Thoracic aorta (tissue), 2 donors: Measurements from ENCODE around the gene SLC6A6. TPM values are rescaled to one million over a fixed set of nuclear protein-coding genes. Genes with fewer than 3 reads are reported as not detected.

Experiments used
- ATAC-seq: fragments of 150-250 bp; one replicate; pipeline ENCODE4 v1.8.0; 2017; ENCODE audit warnings: low read depth; ENCODE audit not compliant: insufficient number of reproducible peaks, low FRiP score
- DNase-seq: peaks from one replicate; pipeline ENCODE4 v3.0.0-alpha.2; 2020; ENCODE audit warnings: low spot score
- H3K27ac ChIP-seq, 2 donors: fragments of 200-600 bp; sonication (generic); 1 replicate in 1 of 2; 2 replicates in 1 of 2; pipeline ENCODE4 v1.5.1; 2016; ENCODE audit warnings: mild to moderate bottlenecking in 2 of 2, moderate library complexity in 2 of 2
- H3K27me3 ChIP-seq: fragments of 200-600 bp; sonication (generic); replicated peaks from 2 replicates; pipeline ENCODE4 v1.6.0; 2016; ENCODE audit warnings: mild to moderate bottlenecking; ENCODE audit not compliant: insufficient read depth
- H3K36me3 ChIP-seq: fragments of 200-600 bp; sonication (generic); one replicate; pipeline ENCODE4 v1.5.1; 2016
- H3K4me1 ChIP-seq, 2 donors: fragments of 200-600 bp; sonication (generic); 1 replicate in 1 of 2; 2 replicates in 1 of 2; pipeline versions ENCODE4 v1.5.1 to v1.6.0; 2016; ENCODE audit warnings: low read depth in 2 of 2, mild to moderate bottlenecking in 1 of 2; ENCODE audit not compliant: control insufficient read depth in 1 of 2
- H3K4me3 ChIP-seq: fragments of 200-600 bp; sonication (generic); 2 replicates; pipeline ENCODE4 v1.5.1; 2016; ENCODE audit warnings: mild to moderate bottlenecking
- H3K9me3 ChIP-seq: fragments of 200-600 bp; sonication (generic); 2 replicates; pipeline ENCODE4 v1.5.1; 2016
- CTCF ChIP-seq: fragments of 200-600 bp; sonication (generic); IDR thresholded peaks from one replicate; pipeline ENCODE4 v1.5.1; 2019; ENCODE audit warnings: antibody characterized with exemption
- total RNA-seq, 2 donors: library from RNA; depleted of rRNA; stranded (reverse); fragments of >200 nt; gene quantifications; one replicate each; pipeline versions ENCODE4 v1.1.0 to v1.2.3, GENCODE V29; 2016

The SLC6A6 gene
- total RNA-seq, 2 donors from 2014 or later: 33.5 to 45.5 TPM

GRCh38 chr3:14466179-14466903 lies 63.9 kb downstream of the SLC6A6 start:
- Histone ChIP-seq H3K27me3 (no peaks in the 10 kb centered on the region), H3K9me3 (no peaks in the 10 kb centered on the region), H3K4me1 (peaks cover 5 to 12% of the 10 kb centered on the region in 2 donors), H3K36me3 (peaks cover 40% of the 10 kb centered on the region), H3K27ac (no peak overlapping the region), H3K4me3 (no peak overlapping the region)
- TF ChIP-seq CTCF: no peak
- ATAC-seq (no peak), DNase-seq (no peak)

DNA sequence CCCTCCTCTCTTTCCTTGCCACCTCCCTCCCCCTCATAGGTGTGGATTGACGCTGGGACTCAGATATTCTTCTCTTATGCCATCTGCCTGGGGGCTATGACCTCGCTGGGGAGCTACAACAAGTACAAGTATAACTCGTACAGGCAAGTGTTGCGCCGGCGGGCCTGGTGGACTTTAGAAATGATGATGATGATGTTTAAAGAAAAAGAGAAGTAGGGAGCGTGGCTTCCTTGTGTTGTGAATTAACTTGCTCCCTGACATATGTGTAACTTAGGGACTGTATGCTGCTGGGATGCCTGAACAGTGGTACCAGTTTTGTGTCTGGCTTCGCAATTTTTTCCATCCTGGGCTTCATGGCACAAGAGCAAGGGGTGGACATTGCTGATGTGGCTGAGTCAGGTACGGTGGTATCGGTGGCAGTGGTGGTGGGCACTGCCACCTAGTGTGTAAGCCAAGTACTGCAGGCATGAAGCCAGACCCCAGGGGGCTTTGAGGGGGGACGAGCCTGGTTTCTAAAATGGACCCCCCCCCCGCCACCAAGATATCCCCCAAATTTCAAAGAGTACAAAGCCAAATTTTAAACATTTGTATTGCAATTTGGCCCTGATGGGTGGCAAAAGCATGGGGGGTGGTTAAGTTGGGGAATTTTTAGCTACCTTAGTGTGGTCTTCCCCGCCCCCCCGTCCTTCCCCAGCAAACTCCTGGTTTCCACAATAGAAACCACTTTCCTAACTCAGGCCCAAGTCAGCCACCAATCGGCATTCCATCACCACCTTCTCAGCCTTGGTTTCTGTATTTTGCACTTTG lies 65.6 kb downstream of the SLC6A6 start:
- H3K36me3 ChIP-seq: peaks cover 47% of the 10 kb centered on the region
- no peak overlapping the region for H3K27ac ChIP-seq
- no peaks in the 10 kb centered on the region for H3K27me3 ChIP-seq
- ATAC-seq (no peak), DNase-seq (no peak)
- H3K4me3 ChIP-seq: no peak overlapping the region
- no peaks in the 10 kb centered on the region for H3K9me3 ChIP-seq
- no peaks in the 10 kb centered on the region for H3K4me1 ChIP-seq
- TF ChIP-seq CTCF: peak; percentile 95

GRCh38 chr3:14468621-14468981 lies 66.2 kb downstream of the SLC6A6 start:
- no peak overlapping the region for H3K4me3 ChIP-seq
- DNase-seq (no peak), ATAC-seq (no peak)
- no peak for TF ChIP-seq CTCF
- no peaks in the 10 kb centered on the region for H3K27me3 ChIP-seq
- peaks cover 41% of the 10 kb centered on the region for H3K36me3 ChIP-seq
- no peaks in the 10 kb centered on the region for H3K4me1 ChIP-seq
- no peak overlapping the region for H3K27ac ChIP-seq
- H3K9me3 ChIP-seq: no peaks in the 10 kb centered on the region

GRCh38 chr3:14470461-14470860 lies 68.1 kb downstream of the SLC6A6 start:
- Histone ChIP-seq H3K27ac (no peak overlapping the region), H3K9me3 (no peaks in the 10 kb centered on the region), H3K4me1 (no peaks in the 10 kb centered on the region), H3K27me3 (no peaks in the 10 kb centered on the region), H3K36me3 (peaks cover 29% of the 10 kb centered on the region), H3K4me3 (no peak overlapping the region)
- TF ChIP-seq CTCF: no peak
- DNase-seq (no peak), ATAC-seq (no peak)

DNA sequence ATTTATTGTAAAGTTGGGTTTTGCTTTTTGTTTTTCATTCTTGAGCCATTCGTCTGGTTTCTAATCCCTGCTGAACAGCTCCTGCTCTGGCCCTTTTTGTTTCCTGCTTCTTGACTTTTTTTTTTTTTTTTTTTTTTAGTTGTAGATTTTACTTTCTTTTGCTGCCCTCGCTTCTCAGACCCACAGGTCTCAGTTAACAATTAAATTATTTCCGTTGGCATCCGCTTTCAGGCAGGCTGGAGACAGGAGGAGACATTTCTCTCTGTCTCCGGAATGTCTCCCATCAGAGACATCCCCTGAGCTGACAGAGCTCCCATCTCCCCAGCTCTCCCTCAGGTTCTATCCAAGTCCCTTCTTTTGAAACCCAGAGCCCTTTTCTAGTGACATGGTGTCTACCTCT lies 68.6 kb downstream of the SLC6A6 start:
- no peak for TF ChIP-seq CTCF
- no peak for DNase-seq
- ATAC-seq: no peak

More for the DNA sequence above, 68.6 kb downstream of the SLC6A6 start:
- Histone ChIP-seq H3K4me3 (no peak overlapping the region), H3K4me1 (no peaks in the 10 kb centered on the region), H3K36me3 (peaks cover 26% of the 10 kb centered on the region), H3K27ac (no peak overlapping the region), H3K27me3 (no peaks in the 10 kb centered on the region), H3K9me3 (no peaks in the 10 kb centered on the region)
